Endothelial cell of hepatic sinusoid (primary cell): ENCODE results near the gene AMZ2.

ENCODE experiments used
- in situ Hi-C: cut with HindIII; loops from 2 replicates; pipeline ENCODE4 v1.10.0; 2017; ENCODE audit warnings: low sequenced_read_pairs

The AMZ2 gene

GRCh38 chr17:68290268-68290954 lies 42.6 kb downstream of the AMZ2 start:
- in situ Hi-C loops, result no loop called here

- in situ Hi-C loops, result no loop called here
Observed at GRCh38 chr17:68290955-68291835, 43.4 kb downstream of the AMZ2 start, which contains the start of the genes ARSG and SLC16A6. TSS of gene ARSG (plus strand) at chr17:68291495. CDS start at chr17:68307494, 15,999 bp downstream. TSS of gene SLC16A6 (minus strand) at chr17:68291127. CDS start at chr17:68278320, 12,807 bp downstream.

GRCh38 chr17:68291836-68292688 lies 44.2 kb downstream of the AMZ2 start:
- in situ Hi-C loops, result no loop called here

GRCh38 chr17:68292689-68293040 lies 44.8 kb downstream of the AMZ2 start:
- in situ Hi-C loops, result no loop called here

GRCh38 chr17:68293490-68294195 lies 45.8 kb downstream of the AMZ2 start:
- in situ Hi-C loops, result no loop called here

- in situ Hi-C loops, result no loop called here
Observed at GRCh38 chr17:68294196-68294555, 46.3 kb downstream of the AMZ2 start.

GRCh38 chr17:68294617-68295016 lies 46.8 kb downstream of the AMZ2 start:
- in situ Hi-C loops, result no loop called here

GRCh38 chr17:68295086-68295485 lies 47.2 kb downstream of the AMZ2 start:
- in situ Hi-C loops, result no loop called here

GRCh38 chr17:68296217-68297191 lies 48.7 kb downstream of the AMZ2 start:
- in situ Hi-C loops, result no loop called here

- in situ Hi-C loops, result no loop called here
Observed at GRCh38 chr17:68297195-68297594, 49.4 kb downstream of the AMZ2 start.

- in situ Hi-C loops, result no loop called here
Observed at GRCh38 chr17:68298601-68299000, 50.8 kb downstream of the AMZ2 start.

GRCh38 chr17:68299817-68300216 lies 52.0 kb downstream of the AMZ2 start:
- in situ Hi-C loops, result no loop called here

GRCh38 chr17:68301438-68301959 lies 53.7 kb downstream of the AMZ2 start:
- in situ Hi-C loops, result no loop called here

- in situ Hi-C loops, result no loop called here
Observed at GRCh38 chr17:68302066-68302564, 54.3 kb downstream of the AMZ2 start.

- in situ Hi-C loops, result no loop called here
Observed at GRCh38 chr17:68302666-68303065, 54.8 kb downstream of the AMZ2 start.

- in situ Hi-C loops, result no loop called here
Observed at GRCh38 chr17:68304706-68305105, 56.9 kb downstream of the AMZ2 start.

GRCh38 chr17:68305142-68305541 lies 57.3 kb downstream of the AMZ2 start:
- in situ Hi-C loops, result no loop called here
